AG08395 (cell line): ENCODE results near the gene DMD.

Experiments
- DNase-seq: peaks from one replicate; pipeline ENCODE4 v3.0.0; 2012; ENCODE audit warnings: mixed read lengths, low spot score

DMD gene

DNA sequence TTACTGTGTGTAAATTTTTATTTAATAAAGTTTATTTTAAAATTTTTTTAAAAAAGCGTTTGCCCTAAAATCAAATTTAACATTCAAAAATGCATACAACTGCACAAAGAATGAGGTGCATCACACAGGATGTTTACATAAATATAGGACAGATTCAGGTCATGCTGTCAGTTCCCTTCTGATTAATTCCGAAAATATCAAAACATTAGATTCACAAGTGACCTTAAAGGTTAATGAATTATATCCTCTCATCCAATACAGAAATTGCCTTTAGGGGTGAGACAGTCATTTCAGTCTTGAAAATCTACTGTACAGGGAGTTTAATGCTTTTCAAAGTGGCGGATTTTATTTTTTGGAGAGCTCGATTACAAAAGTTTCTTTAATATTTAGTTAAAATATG is 1930.8 kb downstream of the DMD start:
- no peak for DNase-seq

- peak; percentile 10 for DNase-seq
Observed at GRCh38 chrX:31279359-31279758, 1932.0 kb downstream of the DMD start.

GRCh38 chrX:31272472-31272775 is 1938.9 kb downstream of the DMD start:
- DNase-seq, result no peak

GRCh38 chrX:31271615-31272471 is 1939.5 kb downstream of the DMD start:
- DNase-seq, result no peak

GRCh38 chrX:31269914-31270313 is 1941.4 kb downstream of the DMD start:
- DNase-seq, result no peak

GRCh38 chrX:31268359-31268758 is 1943.0 kb downstream of the DMD start:
- no peak for DNase-seq

DNA sequence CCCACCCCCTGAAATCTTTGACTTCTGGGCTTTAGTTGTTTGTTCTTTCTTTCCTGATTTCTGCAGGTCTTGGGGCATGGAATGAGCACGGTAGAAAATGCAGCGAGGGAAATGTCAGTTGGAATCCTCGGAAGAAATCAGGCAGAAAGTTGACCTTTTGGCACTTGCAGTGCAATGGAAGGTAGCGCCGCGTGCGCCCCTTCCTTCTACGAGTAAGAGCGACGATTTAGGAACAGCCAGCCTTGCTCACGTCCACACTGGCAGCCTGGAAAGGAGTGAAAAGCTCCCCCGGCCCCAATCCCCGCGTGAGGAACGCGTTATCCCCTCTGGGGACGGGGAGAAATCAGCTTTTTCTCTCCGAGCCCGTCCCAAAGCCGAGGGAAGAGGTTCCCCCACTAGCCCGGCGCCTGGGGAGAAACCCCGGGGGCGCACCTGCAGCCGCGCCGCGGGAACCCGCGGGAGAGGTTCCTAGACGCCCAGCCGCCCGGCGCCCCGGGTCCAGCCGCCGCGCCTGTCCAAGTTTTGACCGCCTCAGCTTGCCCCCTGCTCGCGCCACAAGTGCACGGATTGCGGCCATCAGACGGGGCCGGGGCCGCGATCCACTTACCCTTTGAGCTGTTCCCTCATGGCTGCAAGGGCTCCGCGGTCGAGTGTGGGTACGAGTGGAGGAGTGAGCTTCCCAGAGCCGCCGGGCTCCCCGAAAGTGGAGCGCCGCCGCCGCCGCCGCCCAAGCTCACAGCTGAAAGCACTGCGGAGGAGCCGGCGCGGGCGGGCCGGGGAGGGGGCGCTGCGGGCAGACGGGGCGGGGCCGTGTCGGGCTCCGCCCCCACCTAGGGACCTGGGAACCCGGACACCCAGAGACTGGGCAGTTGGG is 1944.9 kb downstream of the DMD start:
- peak; percentile 19 for DNase-seq

GRCh38 chrX:31265383-31265782 is 1946.0 kb downstream of the DMD start:
- no peak for DNase-seq

- no peak for DNase-seq
Observed at GRCh38 chrX:31260351-31260750, 1951.0 kb downstream of the DMD start.

DNA sequence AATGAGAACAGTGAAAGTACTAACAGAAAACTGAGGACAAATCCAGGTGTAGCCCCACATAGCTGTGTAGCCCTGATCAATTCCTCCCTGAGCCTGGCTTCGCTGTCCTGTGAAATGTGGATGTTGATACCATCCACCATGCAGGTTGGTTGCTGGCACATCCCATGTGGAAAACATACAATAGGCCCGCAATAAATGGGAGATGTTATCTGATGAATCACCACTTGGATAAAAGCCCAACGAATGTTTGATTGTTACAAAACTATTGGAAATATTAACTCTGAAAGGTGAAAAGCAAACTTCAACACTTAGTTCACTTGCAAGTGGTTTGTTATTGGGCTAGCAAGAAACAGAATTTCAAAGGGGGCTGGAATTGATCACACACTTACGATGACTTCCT is 1953.2 kb downstream of the DMD start:
- no peak for DNase-seq

DNA sequence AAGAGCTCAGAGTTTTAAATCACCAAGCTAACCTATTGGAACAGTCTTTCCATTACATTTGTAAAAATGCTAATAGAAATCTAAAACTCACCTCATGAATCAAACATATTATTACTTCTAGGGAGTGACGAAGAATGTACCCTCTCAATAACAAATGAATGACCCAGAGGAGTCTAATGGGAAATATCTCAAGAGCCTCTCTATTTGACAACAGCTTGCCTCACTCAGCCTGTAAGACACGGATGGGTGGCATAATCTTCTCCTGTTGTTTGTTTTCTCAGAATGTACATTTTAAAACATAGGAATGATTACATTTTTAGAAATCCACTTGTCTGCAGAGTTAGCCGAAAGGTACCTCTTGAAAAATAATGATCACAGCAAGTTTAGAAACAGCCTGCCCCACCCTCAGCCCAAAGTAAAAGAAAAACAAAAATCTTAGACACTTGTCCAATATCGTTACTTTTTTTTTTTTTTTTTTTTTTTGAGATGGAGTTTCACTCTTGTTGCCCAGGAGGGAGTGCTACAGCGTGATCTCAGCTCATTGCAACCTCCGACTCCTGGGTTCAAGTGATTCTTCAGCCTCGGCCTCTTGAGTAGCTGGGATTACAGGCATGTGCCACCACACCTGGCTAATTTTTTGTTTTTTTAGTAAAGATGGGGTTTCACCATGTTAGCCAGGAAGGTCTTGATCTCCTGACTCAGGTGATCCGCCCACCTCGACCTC is 1955.9 kb downstream of the DMD start:
- DNase-seq, result no peak

DNA sequence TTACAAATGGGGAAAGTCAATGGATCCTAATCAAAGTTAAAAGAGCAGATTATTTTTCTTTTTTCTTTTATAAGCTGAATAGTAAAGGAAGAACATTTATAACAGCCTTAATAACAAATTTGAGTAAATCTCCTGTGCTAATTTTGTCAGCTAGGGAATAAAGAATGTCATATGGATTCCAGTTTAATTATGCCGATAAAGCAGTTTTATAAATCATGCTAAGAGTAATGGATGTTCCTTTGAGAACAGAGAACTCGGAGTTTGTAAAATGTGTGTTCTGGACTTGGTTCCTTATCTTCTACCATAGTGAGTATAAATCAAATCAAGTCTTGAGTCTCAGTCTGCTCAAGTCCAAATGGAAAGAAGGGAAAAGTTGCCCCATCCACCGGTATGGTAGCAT is 1959.2 kb downstream of the DMD start:
- DNase-seq, result no peak

- DNase-seq, result no peak
Observed at GRCh38 chrX:31251336-31251735, 1960.0 kb downstream of the DMD start.

GRCh38 chrX:31245714-31246113 is 1965.6 kb downstream of the DMD start:
- DNase-seq, result no peak

- DNase-seq, result no peak
Observed at GRCh38 chrX:31243804-31244203, 1967.5 kb downstream of the DMD start.

DNA sequence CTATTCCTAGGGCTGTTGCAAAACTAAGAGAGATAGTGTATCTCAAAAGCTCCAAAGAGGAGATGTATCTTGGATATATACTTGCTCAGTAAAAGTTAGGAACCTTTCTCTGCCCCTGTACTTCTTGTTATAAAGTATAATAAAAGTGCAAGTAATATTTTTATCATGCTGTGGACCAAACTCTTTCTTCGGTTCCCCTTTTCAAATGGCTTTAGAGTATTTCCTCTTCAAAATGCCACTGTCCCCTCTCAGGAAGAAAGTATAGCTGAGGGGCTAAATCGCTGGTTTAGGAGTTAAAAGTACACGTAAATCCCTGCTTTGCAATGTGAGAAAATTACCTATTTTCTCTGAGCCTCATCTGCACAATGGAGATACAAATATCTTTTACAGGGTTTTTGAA is 1970.4 kb downstream of the DMD start:
- DNase-seq, result no peak

DNA sequence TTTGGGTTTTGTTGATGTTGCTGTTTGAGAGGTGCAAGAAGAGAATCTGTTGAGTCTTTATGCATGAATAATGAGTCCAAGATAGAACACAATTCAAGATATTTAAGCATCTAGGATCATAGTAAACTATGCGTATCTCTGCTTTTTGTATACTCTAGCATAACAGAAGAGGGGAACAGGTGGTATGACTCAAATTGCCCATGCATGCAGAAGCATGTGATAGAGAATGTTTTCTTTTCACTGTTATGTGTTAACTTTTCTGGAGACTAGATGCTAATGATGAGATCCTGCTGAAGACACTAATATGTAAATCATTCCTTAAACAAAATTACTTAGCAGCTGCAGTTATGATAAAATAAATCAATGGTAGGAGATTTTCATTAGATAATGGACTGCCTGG is 1974.2 kb downstream of the DMD start:
- no peak for DNase-seq

DNA sequence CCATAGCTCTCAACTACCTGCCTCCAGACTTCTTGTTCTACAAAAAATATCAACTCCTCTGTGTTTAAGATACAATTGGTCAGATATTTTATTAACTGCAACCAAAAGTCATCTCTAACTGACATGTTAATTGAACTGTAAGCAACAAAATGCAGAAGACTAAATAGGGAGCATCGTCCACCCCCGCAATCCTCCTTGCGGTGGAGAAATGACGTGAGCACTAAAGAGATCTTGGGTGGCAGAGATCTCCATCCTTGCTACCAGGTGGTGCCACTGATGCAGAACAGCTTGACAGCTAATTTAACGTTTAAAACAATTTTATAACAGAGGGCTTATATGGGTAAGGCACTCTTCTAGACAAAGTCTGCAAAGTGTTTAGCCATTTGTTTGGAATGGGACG is 1975.1 kb downstream of the DMD start:
- no peak for DNase-seq

DNA sequence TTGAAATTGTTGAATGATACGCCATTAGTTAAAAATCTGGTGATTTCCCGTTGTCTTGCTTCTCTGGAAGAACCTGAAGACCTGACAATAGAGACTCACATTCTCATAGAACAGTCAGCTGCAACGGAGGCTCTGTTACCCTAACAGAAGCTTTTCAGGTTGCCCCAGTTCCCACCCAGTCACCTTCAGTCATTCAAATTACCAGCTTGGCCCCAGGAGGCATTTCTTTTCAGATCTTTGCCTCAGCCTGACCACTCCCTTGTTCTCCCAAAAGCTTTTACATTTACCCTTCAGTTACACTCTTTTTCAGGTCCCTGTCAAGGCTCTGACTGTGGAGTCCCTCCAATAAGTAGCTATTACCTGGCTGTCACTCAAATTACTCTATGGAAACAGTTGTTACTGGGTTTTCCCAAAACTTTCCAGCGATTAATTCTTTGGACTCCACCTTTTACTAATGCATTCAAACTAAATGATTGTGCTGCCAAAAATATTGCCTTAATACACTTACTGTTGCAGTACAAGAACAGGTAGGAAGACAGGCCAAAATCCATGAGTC is 1977.3 kb downstream of the DMD start:
- no peak for DNase-seq

DNA sequence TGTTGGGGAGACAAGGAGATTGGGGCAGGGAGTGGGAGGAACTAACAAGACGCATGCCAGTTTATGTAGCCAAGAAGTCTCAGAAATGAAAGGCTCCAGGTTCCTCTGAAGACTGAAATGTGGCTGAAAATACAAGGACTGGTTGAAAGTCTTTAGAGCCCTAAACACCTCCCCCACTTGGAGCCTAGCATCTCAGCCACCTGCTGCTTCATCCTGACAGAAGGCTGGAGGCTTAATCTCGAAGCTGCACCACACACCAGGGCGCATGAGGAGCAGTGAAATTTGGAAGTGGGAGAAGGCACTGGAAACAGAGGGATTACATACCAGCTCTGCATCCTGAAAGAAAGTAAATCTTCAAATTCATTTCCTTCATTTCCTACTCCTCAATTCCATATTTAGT is 1978.8 kb downstream of the DMD start:
- no peak for DNase-seq

GRCh38 chrX:31228909-31229308 is 1982.4 kb downstream of the DMD start:
- DNase-seq, result no peak

- peak; percentile 65 for DNase-seq
Observed at GRCh38 chrX:31228415-31228832, 1982.9 kb downstream of the DMD start.
